HepG2 (cell line): Measurements from ENCODE around the gene WWC2. TPM values are rescaled to one million over a fixed set of nuclear protein-coding genes. Genes with fewer than 3 reads are reported as not detected.
A peak's percentile ranks its signal among the peaks of the same experiment; 100 is the strongest.

Source experiments
- ATAC-seq: fragments of 200-7000 bp; cut with Tn5 transposase; 3 replicates; pipeline ENCODE4 v1.9.1; 2020; ENCODE audit warnings: mild to moderate bottlenecking, moderate library complexity
- BruUV-seq: library from RNA; stranded (reverse); fragments of 400-500 nt; replicated peaks from 2 replicates; lab custom pipeline; 2021; lab: Mats Ljungman, UMichigan
- CTCF ChIA-PET: fragments of 300-600 bp; formaldehyde crosslinking; extraction: SDS; loops from one replicate; lab custom pipeline; 2021; ENCODE audit warnings: low total read pairs, inconsistent platforms, low intra/inter-chr PET ratio; lab: Yijun Ruan, JAX
- POLR2A ChIA-PET: fragments of 350-600 bp; sonication (Branson Sonifier 250); formaldehyde crosslinking; loops from one replicate; lab custom pipeline; 2020; ENCODE audit warnings: antibody characterized with exemption, inconsistent platforms; lab: Yijun Ruan, JAX
- DNase-seq: peaks from one replicate; pipeline ENCODE4 v3.0.0-alpha.2; 2015; ENCODE audit warnings: low spot score
- FAIRE-seq: peaks from 3 replicates; lab custom pipeline; 2011; peaks lifted over from hg19 to GRCh38; lab: Jason Lieb, UNC
- H2AFZ ChIP-seq: one replicate; pipeline ENCODE4 v1.6.1; 2011; ENCODE audit warnings: low read length, inconsistent platforms
- H3K27ac ChIP-seq: fragments of 300-600 bp; 3 replicates; pipeline ENCODE4 v1.8.0; 2011; ENCODE audit warnings: mixed run types, mild to moderate bottlenecking, mixed read lengths, low read length, inconsistent platforms; ENCODE audit not compliant: insufficient read depth; ENCODE audit errors: extremely low read length
- H3K27me3 ChIP-seq, 2 experiments: fragments of 200-600 bp in 1 of 2; 2 replicates in 1 of 2; 3 replicates in 1 of 2; pipeline versions ENCODE4 v1.6.0 to v1.8.0; 2011; ENCODE audit warnings: low read length in 2 of 2, mild to moderate bottlenecking in 2 of 2, moderate library complexity in 2 of 2, inconsistent platforms in 1 of 2; ENCODE audit not compliant: insufficient read depth in 2 of 2, control insufficient read depth in 1 of 2
- H3K36me3 ChIP-seq, 2 experiments: fragments of 200-600 bp in 1 of 2; replicated peaks in 1 of 2; 2 replicates in 1 of 2; 3 replicates in 1 of 2; pipeline versions ENCODE4 v1.5.1 to v1.8.0; 2011; ENCODE audit warnings: low read length in 2 of 2, inconsistent platforms in 1 of 2; ENCODE audit not compliant: insufficient read depth in 2 of 2, control insufficient read depth in 1 of 2
- H3K4me1 ChIP-seq: 2 replicates; pipeline ENCODE4 v1.5.1; 2012; ENCODE audit warnings: low read length, inconsistent platforms; ENCODE audit not compliant: insufficient read depth
- H3K4me2 ChIP-seq: 2 replicates; pipeline ENCODE4 v1.6.0; 2011; ENCODE audit warnings: low read depth, low read length, inconsistent platforms
- H3K4me3 ChIP-seq, 3 experiments: fragments of 200-600 bp in 1 of 3; sonication (generic), shearing (Covaris generic) in 1 of 3; replicated peaks in 1 of 3; 2 replicates each; pipeline ENCODE4 v1.5.1; 2011 to 2016; ENCODE audit warnings: low read length in 3 of 3, inconsistent platforms in 2 of 3, low read depth in 2 of 3, mild to moderate bottlenecking in 2 of 3, control low read depth in 1 of 3, mixed read lengths in 1 of 3; ENCODE audit not compliant: insufficient read depth in 1 of 3
- H3K79me2 ChIP-seq: one replicate; pipeline ENCODE4 v1.6.1; 2011; ENCODE audit warnings: low read length, inconsistent platforms; ENCODE audit not compliant: insufficient read depth
- H3K9ac ChIP-seq: 2 replicates; pipeline ENCODE4 v1.6.0; 2011; ENCODE audit warnings: mild to moderate bottlenecking, low read depth, low read length, inconsistent platforms; ENCODE audit not compliant: insufficient read depth
- H3K9me3 ChIP-seq: 2 replicates; pipeline ENCODE4 v1.5.1; 2012; ENCODE audit warnings: mild to moderate bottlenecking, low read length
- H4K20me1 ChIP-seq: 2 replicates; pipeline ENCODE4 v1.6.0; 2011; ENCODE audit warnings: inconsistent platforms, mild to moderate bottlenecking, low read length, moderate library complexity; ENCODE audit not compliant: insufficient read depth
- ARHGAP35 ChIP-seq: sonication (generic); formaldehyde crosslinking; IDR thresholded peaks from 2 replicates; pipeline ENCODE4 v1.9.0; 2022; ENCODE audit warnings: mild to moderate bottlenecking, inconsistent platforms, moderate library complexity, missing genetic modification reagents, borderline replicate concordance
- ARID3A ChIP-seq: IDR thresholded peaks from 2 replicates; pipeline ENCODE4 v1.6.1; 2012; ENCODE audit warnings: low read depth, low read length, improper control_type of control experiment
- ARNTL ChIP-seq: sonication (generic); formaldehyde crosslinking; IDR thresholded peaks from 2 replicates; pipeline ENCODE4 v1.4.0; 2020; ENCODE audit warnings: mild to moderate bottlenecking, missing genetic modification reagents
- BCLAF1 ChIP-seq: fragments of 450-650 bp; IDR thresholded peaks from 2 replicates; pipeline ENCODE4 v1.6.1; 2017; ENCODE audit warnings: mild to moderate bottlenecking
- CREB3 ChIP-seq: sonication (generic); formaldehyde crosslinking; IDR thresholded peaks from 2 replicates; pipeline ENCODE4 v1.5.0; 2020; ENCODE audit warnings: missing genetic modification reagents
- GABPB1 ChIP-seq: IDR thresholded peaks from 2 replicates; pipeline ENCODE4 v1.6.1; 2016; ENCODE audit warnings: mild to moderate bottlenecking, missing genetic modification reagents, moderate library complexity, missing compliant biosample characterization
- KDM5B ChIP-seq: sonication (generic); formaldehyde crosslinking; IDR thresholded peaks from 2 replicates; pipeline ENCODE4 v1.4.0; 2020; ENCODE audit warnings: missing genetic modification reagents, mild to moderate bottlenecking, borderline replicate concordance
- ZNF564 ChIP-seq: sonication (generic); formaldehyde crosslinking; IDR thresholded peaks from 2 replicates; pipeline ENCODE4 v1.8.1; 2023; ENCODE audit warnings: mild to moderate bottlenecking, missing genetic modification reagents
- WGBS: methylation state at CpG from one replicate; pipeline ENCODE4 v1.1.6; 2017; ENCODE audit warnings: low lambda C conversion rate; 5-methylcytosine and 5-hydroxymethylcytosine counted together
- in situ Hi-C: cut with HindIII; loops from 2 replicates; pipeline ENCODE4 v1.10.0; 2017; ENCODE audit warnings: low pct_unique_long_range_greater_than_20kb; ENCODE audit not compliant: extremely low pct_ligation_motif_present
- intact Hi-C: fragments of 100-400 bp; cut with micrococcal nuclease; formaldehyde crosslinking; loops from one replicate; pipeline ENCODE4 v1.10.0; 2022; ENCODE audit not compliant: unreplicated experiment
- polyA plus RNA-seq, 8 experiments: library from polyadenylated mRNA; depleted of rRNA in 3 of 8; stranded (reverse) in 7 of 8; unstranded in 1 of 8; fragments of >200 nt; fragmentation: Illumina TruSeq in 4 of 8; extraction: Trizol in 4 of 8; gene quantifications; 2 replicates each; pipeline versions ENCODE4 v1.2.1 to v1.2.3, GENCODE V29; 2011 to 2016; ENCODE audit warnings: low read depth in 4 of 8, missing spikeins in 1 of 8, mixed read lengths in 1 of 8; ENCODE audit not compliant: insufficient read depth in 1 of 8
- total RNA-seq, 5 experiments: library from RNA; depleted of rRNA; stranded (reverse); fragments of >200 nt; fragmentation: Illumina TruSeq; extraction: Trizol; gene quantifications; 2 replicates each; pipeline ENCODE4 v1.2.3, GENCODE V29; 2016; ENCODE audit warnings: low read depth in 1 of 5

Gene WWC2
- total and polyA plus RNA-seq, 2 of the 13 experiments (the other 11 are each of a cell fraction or from before 2014, with no cell fraction given) = 40.0 to 50.1 TPM

- BruUV-seq = no TSS peak
- DNase-seq (no peak), ATAC-seq (no peak), FAIRE-seq (no peak)
- Histone ChIP-seq H4K20me1 (peaks cover 21% of the 10 kb centered on the region), H3K4me3 (no peak overlapping the region)
- CTCF ChIA-PET = no interaction called here
- TF ChIP-seq KDM5B (CRISPR knock-in tag) (no peak), GABPB1 (CRISPR knock-in tag) (no peak), ZNF564 (CRISPR knock-in tag) (no peak), CREB3 (CRISPR knock-in tag) (no peak), ARHGAP35 (CRISPR knock-in tag) (no peak)
- TF ChIP-seq, all 625 proteins: peak for 0
- 97% methylated on average over 4 of the region's 4 CpGs for WGBS
- in situ Hi-C loops (no loop called here), intact Hi-C loops (no loop called here)
- Histone ChIP-seq H3K9me3 (no peaks in the 10 kb centered on the region), H3K79me2 (peaks cover 70% of the 10 kb centered on the region), H3K9ac (no peak overlapping the region), H3K36me3 (peaks cover 0 to 3% of the 10 kb centered on the region in 2 experiments; a peak in 1 of 5 replicates), H2AFZ (no peak overlapping the region), H3K4me2 (no peak overlapping the region), H3K27me3 (no peaks in the 10 kb centered on the region; a peak in 1 of 5 replicates), H3K4me1 (peaks cover 36% of the 10 kb centered on the region), H3K27ac (no peak overlapping the region)
- POLR2A ChIA-PET = interaction anchor here (1.1 to 1.8 kb wide), 2 partner anchors 43 to 86 kb away, joined by 3 to 13 read pairs; partner anchors contain the start of gene WWC2
Observed at GRCh38 chr4:183183906-183184535, 85.0 kb downstream of the WWC2 start.

- Histone ChIP-seq H3K4me3 (no peak overlapping the region), H3K36me3 (peaks cover 0 to 3% of the 10 kb centered on the region in 2 experiments; a peak in 1 of 5 replicates), H4K20me1 (peaks cover 23% of the 10 kb centered on the region), H3K27ac (no peak overlapping the region), H3K9me3 (no peaks in the 10 kb centered on the region), H3K27me3 (no peaks in the 10 kb centered on the region; a peak in 1 of 5 replicates), H2AFZ (no peak overlapping the region), H3K4me2 (no peak overlapping the region), H3K79me2 (peaks cover 69% of the 10 kb centered on the region), H3K4me1 (peaks cover 44% of the 10 kb centered on the region), H3K9ac (no peak overlapping the region)
- CTCF ChIA-PET = no interaction called here
- FAIRE-seq = no peak
- 90% methylated on average over 5 of the region's 5 CpGs for WGBS
- intact Hi-C loops = no loop called here
- no peak for ATAC-seq
- POLR2A ChIA-PET = interaction anchor here (1.1 kb wide), 1 partner anchor 87 kb away, joined by 4 read pairs; the partner anchor contains the start of gene WWC2
- no peak for DNase-seq
- TSS peak; percentile 14 for BruUV-seq
- in situ Hi-C loops = no loop called here
- TF ChIP-seq ARID3A (no peak), BCLAF1 (no peak), ARNTL (CRISPR knock-in tag) (no peak)
Observed at GRCh38 chr4:183185018-183185417, 86.0 kb downstream of the WWC2 start.
